HepG2 (cell line): ENCODE results near the gene RIPK3. TPM values are rescaled to one million over a fixed set of nuclear protein-coding genes. Genes with fewer than 3 reads are reported as not detected.

Experiments used
- ARID2 ChIP-seq: sonication (generic); formaldehyde crosslinking; IDR thresholded peaks from 2 replicates; pipeline ENCODE4 v1.8.1; 2022; ENCODE audit warnings: mild to moderate bottlenecking, missing genetic modification reagents, borderline replicate concordance
- ASH2L ChIP-seq: fragments of 300-600, 200-600 bp; sonication (generic); IDR thresholded peaks from 2 replicates; pipeline ENCODE4 v1.7.0; 2017; ENCODE audit warnings: low read depth, mild to moderate bottlenecking, moderate library complexity, mixed read lengths, low read length; ENCODE audit not compliant: insufficient read length
- ATAD3A ChIP-seq: sonication (generic); formaldehyde crosslinking; IDR thresholded peaks from 2 replicates; pipeline ENCODE4 v1.4.0; 2020; ENCODE audit warnings: missing genetic modification reagents
- ATF7 ChIP-seq, 2 experiments: fragments of 450-650 bp in 1 of 2; sonication (generic) in 1 of 2; formaldehyde crosslinking in 1 of 2; IDR thresholded peaks; 2 replicates each; pipeline versions ENCODE4 v1.4.0 to v1.6.1; 2016 to 2020; ENCODE audit warnings: antibody characterized with exemption in 1 of 2, mild to moderate bottlenecking in 1 of 2, missing genetic modification reagents in 1 of 2
- CBFB ChIP-seq: sonication (generic); formaldehyde crosslinking; IDR thresholded peaks from 2 replicates; pipeline ENCODE4 v1.4.0; 2020; ENCODE audit warnings: missing genetic modification reagents
- CBX1 ChIP-seq: IDR thresholded peaks from one replicate; pipeline ENCODE4 v1.6.1; 2016; ENCODE audit warnings: antibody characterized with exemption, low read depth
- EEA1 ChIP-seq: sonication (generic); formaldehyde crosslinking; IDR thresholded peaks from 2 replicates; pipeline ENCODE4 v1.5.1; 2020; ENCODE audit warnings: mild to moderate bottlenecking, missing genetic modification reagents, borderline replicate concordance
- EZH2 ChIP-seq: conservative IDR thresholded peaks from 2 replicates; pipeline ENCODE4 v1.6.1; 2012; ENCODE audit warnings: mild to moderate bottlenecking, low read depth, low read length, moderate library complexity
- FOXO1 ChIP-seq: sonication (generic); formaldehyde crosslinking; IDR thresholded peaks from 2 replicates; pipeline ENCODE4 v1.4.0; 2020; ENCODE audit warnings: missing genetic modification reagents
- GZF1 ChIP-seq: sonication (generic); formaldehyde crosslinking; IDR thresholded peaks from 2 replicates; pipeline ENCODE4 v1.5.1; 2020; ENCODE audit warnings: mild to moderate bottlenecking, missing genetic modification reagents
- IRF2 ChIP-seq: IDR thresholded peaks from 2 replicates; pipeline ENCODE4 v1.6.1; 2018; ENCODE audit warnings: missing genetic modification reagents, missing compliant biosample characterization
- KLF16 ChIP-seq, 2 experiments: sonication (generic) in 1 of 2; formaldehyde crosslinking in 1 of 2; IDR thresholded peaks; 2 replicates each; pipeline versions ENCODE4 v1.6.1 to v1.8.0; 2016 to 2023; ENCODE audit warnings: missing genetic modification reagents in 2 of 2, missing compliant biosample characterization in 1 of 2
- SMARCE1 ChIP-seq: fragments of 450-650 bp; IDR thresholded peaks from 2 replicates; pipeline ENCODE4 v1.6.1; 2017; ENCODE audit warnings: borderline replicate concordance
- ZBTB20 ChIP-seq: sonication (generic); formaldehyde crosslinking; IDR thresholded peaks from 2 replicates; pipeline ENCODE4 v1.8.1; 2023; ENCODE audit warnings: missing genetic modification reagents, low read depth, mild to moderate bottlenecking, borderline replicate concordance
- ZBTB39 ChIP-seq: sonication (generic); formaldehyde crosslinking; IDR thresholded peaks from 2 replicates; pipeline ENCODE4 v1.5.0; 2020; ENCODE audit warnings: missing genetic modification reagents
- ZNF143 ChIP-seq: sonication (generic); formaldehyde crosslinking; IDR thresholded peaks from 2 replicates; pipeline ENCODE4 v1.4.0; 2020; ENCODE audit warnings: missing genetic modification reagents
- ZNF710 ChIP-seq: sonication (generic); formaldehyde crosslinking; IDR thresholded peaks from 2 replicates; pipeline ENCODE4 v1.5.0; 2020; ENCODE audit warnings: mild to moderate bottlenecking, missing genetic modification reagents, borderline replicate concordance
- ZNF724P ChIP-seq: sonication (generic); formaldehyde crosslinking; IDR thresholded peaks from 2 replicates; pipeline ENCODE4 v1.8.0; 2022; ENCODE audit warnings: missing genetic modification reagents, borderline replicate concordance
- ZNF780A ChIP-seq: sonication (generic); formaldehyde crosslinking; IDR thresholded peaks from 2 replicates; pipeline ENCODE4 v1.8.0; 2022; ENCODE audit warnings: mild to moderate bottlenecking, missing genetic modification reagents, moderate library complexity
- ZSCAN12 ChIP-seq: sonication (generic); formaldehyde crosslinking; IDR thresholded peaks from 2 replicates; pipeline ENCODE4 v1.9.0; 2021; ENCODE audit warnings: mild to moderate bottlenecking, missing genetic modification reagents
- polyA plus RNA-seq, 8 experiments: library from polyadenylated mRNA; depleted of rRNA in 3 of 8; stranded (reverse) in 7 of 8; unstranded in 1 of 8; fragments of >200 nt; fragmentation: Illumina TruSeq in 4 of 8; extraction: Trizol in 4 of 8; gene quantifications; 2 replicates each; pipeline versions ENCODE4 v1.2.1 to v1.2.3, GENCODE V29; 2011 to 2016; ENCODE audit warnings: low read depth in 4 of 8, missing spikeins in 1 of 8, mixed read lengths in 1 of 8; ENCODE audit not compliant: insufficient read depth in 1 of 8
- total RNA-seq, 5 experiments: library from RNA; depleted of rRNA; stranded (reverse); fragments of >200 nt; fragmentation: Illumina TruSeq; extraction: Trizol; gene quantifications; 2 replicates each; pipeline ENCODE4 v1.2.3, GENCODE V29; 2016; ENCODE audit warnings: low read depth in 1 of 5
- TF ChIP-seq, protein P1 (sequence below): sonication (generic); formaldehyde crosslinking; IDR thresholded peaks from 2 replicates; pipeline ENCODE4 v1.4.0; 2020; ENCODE audit warnings: missing genetic modification reagents, borderline replicate concordance

Gene RIPK3
- total and polyA plus RNA-seq, 2 of the 13 experiments (the other 11 are each of a cell fraction or from before 2014, with no cell fraction given), result not detected

GRCh38 chr14:24299255-24300191, 40.3 kb downstream of the RIPK3 start, which contains the start of the genes DHRS1 and NOP9 (continued):
- TF ChIP-seq ATAD3A (CRISPR knock-in tag) (0 out of 2 replicates have a peak, but pooled peaks have one; percentile 26), ZBTB20 (CRISPR knock-in tag) (peak; percentile 97), FOXO1 (CRISPR knock-in tag) (peak; percentile 57), EEA1 (CRISPR knock-in tag) (peak; percentile 91), ZNF710 (CRISPR knock-in tag) (peak; percentile 28; the same call in 1 of the 2 replicates), CBX1 (peak; percentile 96), GZF1 (peak; percentile 86), ZNF780A (CRISPR knock-in tag) (no peak), ZBTB39 (CRISPR knock-in tag) (peak; percentile 63; the same call in 1 of the 2 replicates), KLF16 (CRISPR knock-in tag; IDR thresholded peaks at IDR 0.05) (peak; percentile 98 to 100; a peak in 3 of 4 replicates), SMARCE1 (no peak), ASH2L (peak; percentile 99), ZSCAN12 (CRISPR knock-in tag) (peak; percentile 96), IRF2 (CRISPR knock-in tag) (peak; percentile 97), CBFB (peak; percentile 72; the same call in 1 of the 2 replicates), ATF7 (IDR thresholded peaks at IDR 0.05) (peak; percentile 80), ATF7 (CRISPR knock-in tag; IDR thresholded peaks at IDR 0.05) (0 out of 2 replicates have a peak, but pooled peaks have one; percentile 30), ARID2 (CRISPR knock-in tag) (peak; percentile 73), ZNF143 (CRISPR knock-in tag) (peak; percentile 70; the same call in 1 of the 2 replicates), ZNF724P (peak; percentile 90; the same call in 1 of the 2 replicates), EZH2 (no peak)
- TF ChIP-seq, protein P1, sequence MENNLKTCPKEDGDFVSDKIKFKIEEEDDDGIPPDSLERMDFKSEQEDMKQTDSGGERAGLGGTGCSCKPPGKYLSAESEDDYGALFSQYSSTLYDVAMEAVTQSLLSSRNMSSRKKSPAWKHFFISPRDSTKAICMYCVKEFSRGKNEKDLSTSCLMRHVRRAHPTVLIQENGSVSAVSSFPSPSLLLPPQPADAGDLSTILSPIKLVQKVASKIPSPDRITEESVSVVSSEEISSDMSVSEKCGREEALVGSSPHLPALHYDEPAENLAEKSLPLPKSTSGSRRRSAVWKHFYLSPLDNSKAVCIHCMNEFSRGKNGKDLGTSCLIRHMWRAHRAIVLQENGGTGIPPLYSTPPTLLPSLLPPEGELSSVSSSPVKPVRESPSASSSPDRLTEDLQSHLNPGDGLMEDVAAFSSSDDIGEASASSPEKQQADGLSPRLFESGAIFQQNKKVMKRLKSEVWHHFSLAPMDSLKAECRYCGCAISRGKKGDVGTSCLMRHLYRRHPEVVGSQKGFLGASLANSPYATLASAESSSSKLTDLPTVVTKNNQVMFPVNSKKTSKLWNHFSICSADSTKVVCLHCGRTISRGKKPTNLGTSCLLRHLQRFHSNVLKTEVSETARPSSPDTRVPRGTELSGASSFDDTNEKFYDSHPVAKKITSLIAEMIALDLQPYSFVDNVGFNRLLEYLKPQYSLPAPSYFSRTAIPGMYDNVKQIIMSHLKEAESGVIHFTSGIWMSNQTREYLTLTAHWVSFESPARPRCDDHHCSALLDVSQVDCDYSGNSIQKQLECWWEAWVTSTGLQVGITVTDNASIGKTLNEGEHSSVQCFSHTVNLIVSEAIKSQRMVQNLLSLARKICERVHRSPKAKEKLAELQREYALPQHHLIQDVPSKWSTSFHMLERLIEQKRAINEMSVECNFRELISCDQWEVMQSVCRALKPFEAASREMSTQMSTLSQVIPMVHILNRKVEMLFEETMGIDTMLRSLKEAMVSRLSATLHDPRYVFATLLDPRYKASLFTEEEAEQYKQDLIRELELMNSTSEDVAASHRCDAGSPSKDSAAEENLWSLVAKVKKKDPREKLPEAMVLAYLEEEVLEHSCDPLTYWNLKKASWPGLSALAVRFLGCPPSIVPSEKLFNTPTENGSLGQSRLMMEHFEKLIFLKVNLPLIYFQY, result peak; percentile 96
